IPS-18a (cell line): ENCODE data around the gene ZNF804B.

Experiments
- H3K27ac ChIP-seq: one replicate; pipeline ENCODE4 v1.5.1; 2013; ENCODE audit warnings: low read length
- H3K27me3 ChIP-seq: one replicate; pipeline ENCODE4 v1.6.1; 2013; ENCODE audit warnings: mild to moderate bottlenecking, low read length; ENCODE audit not compliant: control insufficient read depth, insufficient read depth
- H3K36me3 ChIP-seq: one replicate; pipeline ENCODE4 v1.6.1; 2013; ENCODE audit warnings: low read depth, low read length; ENCODE audit not compliant: control insufficient read depth
- H3K4me1 ChIP-seq: one replicate; pipeline ENCODE4 v1.6.1; 2013; ENCODE audit warnings: low read depth, low read length; ENCODE audit not compliant: control insufficient read depth
- H3K4me3 ChIP-seq: one replicate; pipeline ENCODE4 v1.5.1; 2013; ENCODE audit warnings: low read length
- H3K9ac ChIP-seq: one replicate; pipeline ENCODE4 v1.6.1; 2013; ENCODE audit warnings: mild to moderate bottlenecking, low read length, moderate library complexity
- H3K9me3 ChIP-seq: one replicate; pipeline ENCODE4 v1.6.1; 2013; ENCODE audit warnings: low read depth, low read length; ENCODE audit not compliant: control insufficient read depth

The ZNF804B gene

GRCh38 chr7:88775838-88776237 is 16.3 kb downstream of the ZNF804B start:
- no peaks in the 10 kb centered on the region for H3K9me3 ChIP-seq
- no peaks in the 10 kb centered on the region for H3K27me3 ChIP-seq
- no peaks in the 10 kb centered on the region for H3K36me3 ChIP-seq
- H3K4me1 ChIP-seq = no peaks in the 10 kb centered on the region
- H3K9ac ChIP-seq = no peak overlapping the region
- no peak overlapping the region for H3K27ac ChIP-seq
- H3K4me3 ChIP-seq = no peak overlapping the region

DNA sequence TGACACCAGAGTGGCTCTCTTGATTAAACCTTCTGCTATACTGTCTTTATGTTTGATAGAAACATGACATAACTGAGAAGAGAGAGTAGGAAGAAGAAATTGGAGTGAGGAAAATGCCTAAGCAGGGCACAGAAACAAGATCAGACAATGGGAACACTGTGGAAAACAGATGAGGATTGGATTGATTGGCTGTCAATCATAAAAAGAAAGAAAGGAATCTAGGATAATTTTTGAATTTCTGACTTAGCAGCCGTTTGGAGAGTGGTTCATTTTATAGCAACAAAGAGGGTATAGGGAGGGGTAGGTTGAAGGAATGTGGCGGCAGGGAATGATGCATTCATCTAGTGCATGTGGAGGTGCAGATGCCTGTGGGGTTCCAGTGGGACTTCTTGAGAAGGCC is 28.3 kb downstream of the ZNF804B start:
- no peaks in the 10 kb centered on the region for H3K27me3 ChIP-seq
- H3K4me1 ChIP-seq = no peaks in the 10 kb centered on the region
- no peak overlapping the region for H3K4me3 ChIP-seq
- H3K9me3 ChIP-seq = no peaks in the 10 kb centered on the region
- H3K9ac ChIP-seq = no peak overlapping the region
- H3K36me3 ChIP-seq = no peaks in the 10 kb centered on the region
- no peak overlapping the region for H3K27ac ChIP-seq

GRCh38 chr7:88789480-88790064 is 30.1 kb downstream of the ZNF804B start:
- no peaks in the 10 kb centered on the region for H3K4me1 ChIP-seq
- H3K27ac ChIP-seq = no peak overlapping the region
- no peak overlapping the region for H3K9ac ChIP-seq
- no peaks in the 10 kb centered on the region for H3K27me3 ChIP-seq
- no peak overlapping the region for H3K4me3 ChIP-seq
- H3K9me3 ChIP-seq = no peaks in the 10 kb centered on the region
- H3K36me3 ChIP-seq = no peaks in the 10 kb centered on the region

DNA sequence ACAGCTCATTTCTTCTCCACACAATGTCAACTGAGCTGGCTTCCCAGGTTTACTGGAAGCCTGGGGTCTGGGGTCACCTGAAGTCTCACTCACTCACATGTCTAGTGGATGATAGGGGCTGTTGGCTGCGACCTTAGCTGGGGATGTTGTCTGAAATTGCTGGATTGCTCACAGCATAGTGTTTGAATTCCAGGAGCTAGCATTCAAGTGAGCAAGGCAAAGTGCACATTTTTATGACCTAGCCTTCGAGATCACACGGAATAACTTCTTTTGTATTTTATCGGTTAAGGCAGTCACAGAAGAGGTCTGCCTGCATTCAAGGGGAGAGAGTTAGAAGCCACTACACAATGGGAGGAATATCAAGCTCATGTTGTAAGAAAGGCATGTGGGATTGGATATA is 32.4 kb downstream of the ZNF804B start:
- H3K9ac ChIP-seq = no peak overlapping the region
- no peaks in the 10 kb centered on the region for H3K4me1 ChIP-seq
- H3K27me3 ChIP-seq = no peaks in the 10 kb centered on the region
- no peak overlapping the region for H3K4me3 ChIP-seq
- H3K36me3 ChIP-seq = no peaks in the 10 kb centered on the region
- no peak overlapping the region for H3K27ac ChIP-seq
- H3K9me3 ChIP-seq = no peaks in the 10 kb centered on the region

- H3K9ac ChIP-seq = no peak overlapping the region
- no peaks in the 10 kb centered on the region for H3K4me1 ChIP-seq
- H3K4me3 ChIP-seq = no peak overlapping the region
- no peaks in the 10 kb centered on the region for H3K36me3 ChIP-seq
- no peaks in the 10 kb centered on the region for H3K9me3 ChIP-seq
- no peaks in the 10 kb centered on the region for H3K27me3 ChIP-seq
- no peak overlapping the region for H3K27ac ChIP-seq
Measured at GRCh38 chr7:88792361-88792760, 32.9 kb downstream of the ZNF804B start.

DNA sequence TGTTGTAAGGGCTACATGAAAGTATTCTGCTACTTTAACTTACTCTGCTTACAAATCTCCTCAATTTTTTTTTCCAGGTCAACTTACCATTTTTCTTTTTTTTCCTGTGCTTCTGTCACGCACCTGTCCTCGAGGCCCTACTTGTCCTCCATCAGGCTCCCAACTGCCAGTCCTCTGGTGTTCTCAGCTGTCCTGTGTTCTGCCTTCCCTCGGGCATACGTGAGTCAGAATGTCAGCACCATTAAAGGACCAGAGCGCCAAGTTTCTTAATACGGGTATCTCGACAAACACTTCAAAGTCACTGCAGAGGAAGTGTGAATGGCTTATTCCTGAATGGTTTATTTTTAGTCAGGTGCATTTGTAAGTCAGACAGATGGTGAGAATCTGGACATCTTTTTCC is 36.1 kb downstream of the ZNF804B start, which contains the start of gene TEX47:
Gene TEX47 (minus strand): TSS at position 185 of the 400 bp plus-strand sequence. CDS start 795 bp downstream, outside the sequence.
- no peak within 1 kb of the TSS for H3K4me3 ChIP-seq
- no peak within 1 kb of the TSS for H3K27ac ChIP-seq
- H3K9ac ChIP-seq = no peak within 1 kb of the TSS
- H3K36me3 ChIP-seq = no peaks in the 10 kb centered on the region
- H3K27me3 ChIP-seq = no peaks in the 10 kb centered on the region
- no peaks in the 10 kb centered on the region for H3K4me1 ChIP-seq
- H3K9me3 ChIP-seq = no peaks in the 10 kb centered on the region

DNA sequence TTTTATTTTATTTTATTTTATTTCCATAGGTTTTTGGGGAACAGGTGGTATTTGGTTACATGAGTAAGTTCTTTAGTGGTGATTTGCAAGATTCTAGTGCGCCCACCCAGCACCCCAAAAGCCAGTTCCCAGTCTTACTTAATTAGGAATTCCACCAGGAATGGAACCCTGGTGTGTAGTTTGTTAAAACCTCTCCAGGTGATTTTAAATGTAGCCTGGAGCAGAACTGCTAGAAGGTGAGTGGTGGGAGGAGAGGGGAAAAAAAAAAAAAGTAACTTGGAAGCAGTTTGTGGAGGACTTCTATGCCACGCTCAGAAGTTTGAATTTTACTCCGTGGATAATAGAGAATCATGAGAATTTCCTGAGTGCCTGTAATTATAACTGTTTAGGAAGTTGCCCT is 41.5 kb downstream of the ZNF804B start:
- Histone ChIP-seq H3K4me1 (peaks cover 5% of the 10 kb centered on the region), H3K27me3 (no peaks in the 10 kb centered on the region), H3K36me3 (no peaks in the 10 kb centered on the region), H3K9ac (no peak overlapping the region), H3K9me3 (no peaks in the 10 kb centered on the region), H3K4me3 (no peak overlapping the region), H3K27ac (no peak overlapping the region)

DNA sequence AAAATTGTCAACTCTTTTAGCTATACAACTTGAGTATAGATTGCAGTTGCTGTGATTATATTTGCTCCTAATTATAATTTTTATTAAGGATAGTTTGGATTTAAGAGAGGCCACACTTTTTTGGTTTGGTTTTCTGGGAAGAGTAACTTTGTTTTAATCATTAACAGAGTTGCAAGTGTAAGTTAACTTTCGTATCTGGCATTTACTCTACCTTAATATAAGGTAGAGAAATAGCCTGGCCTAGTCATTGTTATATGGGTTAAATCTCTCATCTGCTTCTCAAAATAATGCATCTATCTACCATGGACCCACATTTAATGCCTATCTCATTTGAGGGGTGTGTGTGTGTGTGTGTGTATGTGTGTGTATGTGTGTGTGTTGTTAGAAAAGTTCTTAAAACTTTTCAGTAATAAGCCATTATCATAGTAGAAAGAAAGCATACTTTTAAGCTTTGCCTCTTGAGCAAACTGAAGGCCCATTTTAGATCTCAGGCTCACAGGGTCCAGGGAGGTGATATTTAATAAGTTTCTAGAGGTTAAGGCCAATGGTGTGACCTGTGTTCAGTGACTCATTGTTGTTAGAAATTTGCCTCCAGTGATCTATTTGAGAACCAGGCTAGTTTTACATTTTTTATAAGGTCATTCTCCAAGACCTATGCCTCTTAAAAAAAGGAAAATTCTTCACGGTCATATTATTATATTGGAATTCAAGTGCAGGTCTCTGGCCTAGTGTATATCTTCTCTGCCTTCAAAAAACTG is 47.0 kb downstream of the ZNF804B start:
- Histone ChIP-seq H3K9ac (no peak overlapping the region), H3K4me3 (no peak overlapping the region), H3K4me1 (peaks cover under 1% of the 10 kb centered on the region), H3K27ac (no peak overlapping the region), H3K9me3 (no peaks in the 10 kb centered on the region), H3K27me3 (no peaks in the 10 kb centered on the region), H3K36me3 (no peaks in the 10 kb centered on the region)

GRCh38 chr7:88818552-88818951 is 59.1 kb downstream of the ZNF804B start:
- no peak overlapping the region for H3K27ac ChIP-seq
- no peak overlapping the region for H3K4me3 ChIP-seq
- no peaks in the 10 kb centered on the region for H3K4me1 ChIP-seq
- no peak overlapping the region for H3K9ac ChIP-seq
- no peaks in the 10 kb centered on the region for H3K9me3 ChIP-seq
- H3K36me3 ChIP-seq = no peaks in the 10 kb centered on the region
- H3K27me3 ChIP-seq = no peaks in the 10 kb centered on the region

GRCh38 chr7:88826222-88826621 is 66.7 kb downstream of the ZNF804B start:
- Histone ChIP-seq H3K9me3 (no peaks in the 10 kb centered on the region), H3K4me3 (no peak overlapping the region), H3K4me1 (no peaks in the 10 kb centered on the region), H3K36me3 (no peaks in the 10 kb centered on the region), H3K27ac (no peak overlapping the region), H3K27me3 (no peaks in the 10 kb centered on the region), H3K9ac (no peak overlapping the region)

DNA sequence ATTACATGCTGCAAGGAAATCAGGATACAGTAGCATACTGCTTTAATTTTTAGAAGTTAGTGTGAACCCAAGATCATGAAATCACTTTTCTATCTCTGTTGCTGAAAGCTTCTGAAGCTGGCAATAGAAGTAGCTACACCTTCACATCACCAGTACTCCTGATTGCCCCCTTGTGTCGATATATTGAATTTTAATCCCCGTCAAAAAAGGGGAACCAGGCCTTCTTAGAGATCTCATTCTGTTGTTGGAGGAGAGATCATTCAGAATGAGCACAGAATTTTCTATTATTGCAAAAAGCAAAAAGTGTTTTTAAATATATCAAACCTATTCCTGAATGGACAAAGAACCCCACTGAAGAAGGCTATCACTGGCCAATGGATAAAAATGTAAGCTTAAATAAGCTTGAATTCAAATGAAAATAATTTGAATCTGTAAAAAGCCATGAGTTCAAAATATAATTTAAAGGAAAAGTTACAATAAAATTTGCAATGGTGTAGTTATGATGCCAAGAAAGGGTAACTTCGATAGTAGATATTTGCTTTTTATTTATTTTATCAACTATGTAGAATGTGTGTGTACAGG is 75.7 kb downstream of the ZNF804B start:
- Histone ChIP-seq H3K4me3 (no peak overlapping the region), H3K27me3 (no peaks in the 10 kb centered on the region), H3K27ac (no peak overlapping the region), H3K36me3 (no peaks in the 10 kb centered on the region), H3K9ac (no peak overlapping the region), H3K4me1 (no peaks in the 10 kb centered on the region), H3K9me3 (no peaks in the 10 kb centered on the region)

- Histone ChIP-seq H3K4me3 (no peak overlapping the region), H3K27ac (no peak overlapping the region), H3K4me1 (no peaks in the 10 kb centered on the region), H3K36me3 (no peaks in the 10 kb centered on the region), H3K9me3 (no peaks in the 10 kb centered on the region), H3K27me3 (no peaks in the 10 kb centered on the region), H3K9ac (no peak overlapping the region)
Measured at GRCh38 chr7:88842201-88842600, 82.7 kb downstream of the ZNF804B start.
